Hematopoietic multipotent progenitor cell treated with erythropoietin and hydrocortisone succinate and interleukin-3 and kit ligand, for 6 days (in vitro differentiated cells): Measurements from ENCODE around the gene BRIP1.
A peak's percentile ranks its signal among the peaks of the same experiment; 100 is the strongest.
"Not testable (repeated sequence)": the region's sequence is repeated elsewhere in the genome, so short reads cannot be mapped to it uniquely, and the experiment has no call there.

Source experiments
- DNase-seq: peaks from one replicate; pipeline ENCODE4 v3.0.0-alpha.2; 2015

The BRIP1 gene

GRCh38 chr17:61755078-61755477 lies 108.2 kb downstream of the BRIP1 start:
- DNase-seq = no peak

- DNase-seq = no peak
Measured at GRCh38 chr17:61754124-61754523, 109.2 kb downstream of the BRIP1 start.

GRCh38 chr17:61753696-61754095 lies 109.6 kb downstream of the BRIP1 start:
- no peak for DNase-seq

GRCh38 chr17:61750656-61751055 lies 112.7 kb downstream of the BRIP1 start:
- DNase-seq = peak; percentile 32

- no peak for DNase-seq
Measured at GRCh38 chr17:61749823-61750404, 113.4 kb downstream of the BRIP1 start.

GRCh38 chr17:61746248-61746985 lies 116.9 kb downstream of the BRIP1 start:
- no peak for DNase-seq

GRCh38 chr17:61744804-61745203 lies 118.5 kb downstream of the BRIP1 start:
- DNase-seq = no peak

- DNase-seq = no peak
Measured at GRCh38 chr17:61744252-61744651, 119.1 kb downstream of the BRIP1 start.

GRCh38 chr17:61743766-61744165 lies 119.6 kb downstream of the BRIP1 start:
- DNase-seq = no peak

- DNase-seq = no peak
Measured at GRCh38 chr17:61739002-61739401, 124.3 kb downstream of the BRIP1 start.

- no peak for DNase-seq
Measured at GRCh38 chr17:61738249-61738648, 125.1 kb downstream of the BRIP1 start.

GRCh38 chr17:61737820-61738219 lies 125.5 kb downstream of the BRIP1 start:
- no peak for DNase-seq

GRCh38 chr17:61736438-61736837 lies 126.9 kb downstream of the BRIP1 start:
- no peak for DNase-seq

- no peak for DNase-seq
Measured at GRCh38 chr17:61735807-61736206, 127.5 kb downstream of the BRIP1 start.

GRCh38 chr17:61734466-61734865 lies 128.9 kb downstream of the BRIP1 start:
- DNase-seq = no peak

GRCh38 chr17:61734012-61734411 lies 129.3 kb downstream of the BRIP1 start:
- no peak for DNase-seq

GRCh38 chr17:61733021-61733420 lies 130.3 kb downstream of the BRIP1 start:
- no peak for DNase-seq

GRCh38 chr17:61732169-61732568 lies 131.2 kb downstream of the BRIP1 start:
- no peak for DNase-seq

GRCh38 chr17:61731330-61731729 lies 132.0 kb downstream of the BRIP1 start:
- no peak for DNase-seq

- no peak for DNase-seq
Measured at GRCh38 chr17:61729690-61730268, 133.5 kb downstream of the BRIP1 start.

GRCh38 chr17:61728297-61728836 lies 135.0 kb downstream of the BRIP1 start:
- DNase-seq = no peak

GRCh38 chr17:61727798-61728197 lies 135.5 kb downstream of the BRIP1 start:
- DNase-seq = not testable (repeated sequence)

- DNase-seq = no peak
Measured at GRCh38 chr17:61726977-61727376, 136.4 kb downstream of the BRIP1 start.

- no peak for DNase-seq
Measured at GRCh38 chr17:61724777-61725176, 138.6 kb downstream of the BRIP1 start.
